H1 (cell line): ENCODE measurements around the gene AGO3. TPM values are rescaled to one million over a fixed set of nuclear protein-coding genes. Genes with fewer than 3 reads are reported as not detected.

Experiments used
- BACH1 ChIP-seq: IDR thresholded peaks from 2 replicates; pipeline ENCODE4 v1.6.1; 2012; ENCODE audit warnings: low read length, improper control_type of control experiment
- CHD1 ChIP-seq: IDR thresholded peaks from 2 replicates; pipeline ENCODE4 v1.6.1; 2012; ENCODE audit warnings: low read depth, low read length, improper control_type of control experiment
- CHD7 ChIP-seq: fragments of 300-600 bp; sonication (generic); IDR thresholded peaks from 2 replicates; pipeline ENCODE4 v1.7.1; 2012; ENCODE audit warnings: low read length, moderate library complexity, mild to moderate bottlenecking, inconsistent platforms; ENCODE audit not compliant: insufficient replicate concordance
- CTBP2 ChIP-seq: IDR thresholded peaks from 2 replicates; pipeline ENCODE4 v1.7.0; 2011; ENCODE audit warnings: borderline replicate concordance, mild to moderate bottlenecking, moderate library complexity, mixed read lengths, low read length; ENCODE audit not compliant: insufficient read depth, insufficient read length
- CTCF ChIP-seq, 3 experiments: IDR thresholded peaks; 1 replicate in 2 of 3; 2 replicates in 1 of 3; pipeline versions ENCODE4 v1.5.1 to v1.6.1; 2011; ENCODE audit warnings: low read length in 3 of 3, mild to moderate bottlenecking in 3 of 3, inconsistent platforms in 2 of 3, low read depth in 1 of 3, moderate library complexity in 1 of 3; ENCODE audit not compliant: insufficient read depth in 1 of 3; ENCODE audit errors: control extremely low read depth in 1 of 3
- FOSL1 ChIP-seq: IDR thresholded peaks from 2 replicates; pipeline ENCODE4 v1.6.1; 2011; ENCODE audit warnings: mild to moderate bottlenecking, low read depth, low read length, moderate library complexity; ENCODE audit not compliant: insufficient read depth
- SIRT6 ChIP-seq: IDR thresholded peaks from one replicate; pipeline ENCODE4 v1.7.1; 2012; ENCODE audit warnings: low read length, inconsistent platforms
- SP1 ChIP-seq: IDR thresholded peaks from 2 replicates; pipeline ENCODE4 v1.6.1; 2011; ENCODE audit warnings: low read depth, low read length
- TBP ChIP-seq: IDR thresholded peaks from 2 replicates; pipeline ENCODE4 v1.6.1; 2011; ENCODE audit warnings: low read depth, low read length, improper control_type of control experiment
- TCF12 ChIP-seq: IDR thresholded peaks from 2 replicates; pipeline ENCODE4 v1.6.1; 2011; ENCODE audit warnings: low read depth, mild to moderate bottlenecking, low read length
- polyA plus RNA-seq, 7 experiments: library from polyadenylated mRNA; depleted of rRNA in 3 of 7; stranded (reverse) in 5 of 7; unstranded in 2 of 7; fragments of >200 nt in 5 of 7; fragments of 200-250 nt in 2 of 7; gene quantifications; 1 replicate in 5 of 7; 2 replicates in 1 of 7; 4 replicates in 1 of 7; pipeline versions ENCODE4 v1.2.1 to v1.2.3, GENCODE V29; 2011 to 2013; ENCODE audit warnings: missing spikeins in 2 of 7, mixed read lengths in 2 of 7
- total RNA-seq: library from RNA; stranded (reverse); fragmentation: NEBNext Ultra II Directional; extraction: Animal tissue kit (Norgen Biotek cat#: 25700); gene quantifications from 2 replicates; pipeline ENCODE4 v1.2.1, GENCODE V29; 2021

AGO3 gene
- total and polyA plus RNA-seq, 2 of the 8 experiments (the other 6 are each of a cell fraction or from before 2014, with no cell fraction given) = 10.7 to 26.4 TPM

DNA sequence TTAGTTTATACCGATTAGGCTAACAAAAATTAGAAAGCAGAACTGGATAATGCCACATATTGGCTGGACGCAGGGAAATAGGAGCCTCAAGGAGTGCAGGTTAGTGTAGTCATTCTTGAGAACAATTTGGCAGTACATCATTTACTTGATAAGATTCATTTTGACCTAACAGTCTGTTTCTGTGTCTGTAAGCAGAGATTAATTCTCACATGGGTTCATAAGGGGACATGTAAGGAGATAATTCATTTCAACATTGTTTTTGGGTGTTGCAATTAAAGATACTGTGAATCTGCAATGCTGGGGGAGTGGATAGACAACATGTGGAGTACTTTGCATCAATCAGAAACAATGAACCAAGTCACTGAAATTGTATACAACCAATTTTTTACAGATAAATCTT, 32.0 kb downstream of the AGO3 start (continued):
- no peak for TF ChIP-seq CHD7
- no peak for TF ChIP-seq CHD1
- no peak for TF ChIP-seq BACH1
- no peak for TF ChIP-seq CTCF (IDR thresholded peaks at IDR 0.05; ENCODE audit: control extremely low read depth in 1 of 3, insufficient read depth in 1 of 3, low read depth in 1 of 3, low read length in 3 of 3)
- no peak for TF ChIP-seq FOSL1
- no peak for TF ChIP-seq CTBP2
- no peak for TF ChIP-seq TCF12
- no peak for TF ChIP-seq SP1
- no peak for TF ChIP-seq TBP
- no peak for TF ChIP-seq SIRT6
